HUES6 (cell line): ENCODE results near the gene SEC14L5.
"Not testable (repeated sequence)": the region's sequence is repeated elsewhere in the genome, so short reads cannot be mapped to it uniquely, and the experiment has no call there.

Source experiments
- H3K27ac ChIP-seq: 2 replicates; pipeline ENCODE4 v1.7.0; 2013; ENCODE audit warnings: low read depth, mild to moderate bottlenecking, low read length, inconsistent platforms
- H3K27me3 ChIP-seq: 2 replicates; pipeline ENCODE4 v1.6.1; 2013; ENCODE audit warnings: low read length; ENCODE audit not compliant: control insufficient read depth, insufficient read depth
- H3K36me3 ChIP-seq: 2 replicates; pipeline ENCODE4 v1.6.1; 2013; ENCODE audit warnings: low read length; ENCODE audit not compliant: control insufficient read depth, insufficient read depth
- H3K4me1 ChIP-seq: 2 replicates; pipeline ENCODE4 v1.6.1; 2013; ENCODE audit warnings: low read length; ENCODE audit not compliant: control insufficient read depth, insufficient read depth
- H3K4me3 ChIP-seq: 2 replicates; pipeline ENCODE4 v1.5.1; 2013; ENCODE audit warnings: low read depth, low read length
- H3K9ac ChIP-seq: one replicate; pipeline ENCODE4 v1.6.1; 2013; ENCODE audit warnings: mild to moderate bottlenecking, low read length
- H3K9me3 ChIP-seq: 2 replicates; pipeline ENCODE4 v1.6.1; 2013; ENCODE audit warnings: low read depth, low read length; ENCODE audit not compliant: control insufficient read depth, insufficient read depth

SEC14L5 gene

DNA sequence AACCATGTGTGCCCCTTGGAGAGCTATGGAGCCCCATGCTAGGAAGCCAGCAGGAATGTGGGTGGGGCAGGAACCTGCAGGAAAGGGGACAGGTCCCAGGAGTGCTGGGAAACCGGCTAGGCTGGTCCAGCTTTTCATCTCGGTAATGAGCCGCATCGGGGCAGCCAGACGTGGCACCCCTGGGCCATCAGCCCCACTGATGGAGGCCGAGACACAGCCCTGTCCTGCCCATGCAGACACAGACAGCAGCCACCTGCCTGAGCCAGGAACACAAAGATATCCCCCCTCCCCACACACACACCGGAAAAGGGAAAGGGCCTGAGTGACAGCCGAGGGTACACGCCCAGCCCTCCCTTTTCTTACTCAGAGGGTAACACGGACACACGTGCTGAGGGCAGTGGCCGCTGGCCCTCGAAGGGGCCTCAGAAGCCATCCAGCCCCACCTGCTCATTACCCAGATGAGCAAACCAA is 39.3 kb upstream of the SEC14L5 start:
- Histone ChIP-seq H3K9ac (no peak overlapping the region), H3K4me1 (peaks cover 16% of the 10 kb centered on the region), H3K4me3 (no peak overlapping the region), H3K27me3 (no peaks in the 10 kb centered on the region), H3K36me3 (no peaks in the 10 kb centered on the region), H3K27ac (no peak overlapping the region), H3K9me3 (no peaks in the 10 kb centered on the region)

- Histone ChIP-seq H3K4me1 (peaks cover 28% of the 10 kb centered on the region), H3K27ac (no peak overlapping the region), H3K27me3 (no peaks in the 10 kb centered on the region), H3K36me3 (no peaks in the 10 kb centered on the region), H3K4me3 (no peak overlapping the region), H3K9ac (no peak overlapping the region), H3K9me3 (no peaks in the 10 kb centered on the region)
These were observed 37.3 kb upstream of the SEC14L5 start for GRCh38 chr16:4920826-4921225.

GRCh38 chr16:4922721-4923342 is 35.3 kb upstream of the SEC14L5 start:
- Histone ChIP-seq H3K27ac (no peak overlapping the region), H3K27me3 (no peaks in the 10 kb centered on the region), H3K9me3 (peaks cover 11% of the 10 kb centered on the region), H3K36me3 (peaks cover 7% of the 10 kb centered on the region), H3K4me3 (no peak overlapping the region), H3K9ac (peak overlapping the region; percentile 56), H3K4me1 (peaks cover 28% of the 10 kb centered on the region)

DNA sequence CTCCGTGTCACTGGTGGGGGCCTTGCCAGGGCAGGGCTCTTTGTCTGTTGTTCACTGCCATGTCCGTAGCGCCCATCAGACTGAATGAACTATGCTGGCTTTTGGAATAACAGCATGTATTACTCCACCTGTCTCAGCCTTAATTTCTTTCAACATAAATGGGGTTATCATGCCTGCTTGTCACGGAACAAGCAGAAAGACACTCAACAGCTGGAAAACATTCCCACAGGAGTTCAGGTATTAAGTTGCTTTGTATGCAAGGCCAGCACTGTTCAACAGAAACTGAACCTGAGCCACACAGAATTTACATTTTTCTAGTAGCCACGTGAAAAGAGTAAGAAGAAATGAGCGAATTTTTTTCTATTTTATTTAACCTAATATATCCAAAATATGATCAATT is 34.3 kb upstream of the SEC14L5 start:
- peaks cover 21% of the 10 kb centered on the region for H3K4me1 ChIP-seq
- no peak overlapping the region for H3K9ac ChIP-seq
- H3K9me3 ChIP-seq = peaks cover 14% of the 10 kb centered on the region

GRCh38 chr16:4924593-4925292 is 33.4 kb upstream of the SEC14L5 start:
- no peaks in the 10 kb centered on the region for H3K27me3 ChIP-seq
- H3K9ac ChIP-seq = peak overlapping the region; percentile 10
- peaks cover 9% of the 10 kb centered on the region for H3K36me3 ChIP-seq
- H3K4me1 ChIP-seq = peaks cover 18% of the 10 kb centered on the region; the same call in 1 of the 2 replicates
- H3K9me3 ChIP-seq = peaks cover 14% of the 10 kb centered on the region
- H3K27ac ChIP-seq = peak overlapping the region; percentile 15; the same call in 1 of the 2 replicates
- H3K4me3 ChIP-seq = no peak overlapping the region

More for the DNA sequence above, 34.3 kb upstream of the SEC14L5 start:
- no peak overlapping the region for H3K27ac ChIP-seq
- H3K36me3 ChIP-seq = peaks cover 9% of the 10 kb centered on the region
- no peak overlapping the region for H3K4me3 ChIP-seq
- H3K27me3 ChIP-seq = no peaks in the 10 kb centered on the region

DNA sequence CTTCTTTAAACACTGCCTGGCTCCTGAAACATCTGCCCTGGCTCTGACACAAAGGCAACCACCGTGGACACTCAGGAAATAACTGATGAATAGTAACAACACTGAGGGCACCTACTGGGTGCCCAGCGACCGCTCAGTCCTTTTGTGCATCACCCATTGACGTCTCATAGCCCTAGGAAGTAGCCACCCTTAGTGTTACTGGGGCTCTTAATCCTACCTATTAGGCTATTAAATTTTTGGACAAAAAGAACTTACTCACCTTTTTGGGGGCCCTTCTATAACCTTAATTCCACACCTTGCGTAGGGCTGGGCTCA is 32.9 kb upstream of the SEC14L5 start:
- Histone ChIP-seq H3K4me3 (no peak overlapping the region), H3K9me3 (peaks cover 14% of the 10 kb centered on the region), H3K36me3 (peaks cover 9% of the 10 kb centered on the region), H3K9ac (no peak overlapping the region), H3K4me1 (peaks cover 18% of the 10 kb centered on the region; the same call in 1 of the 2 replicates), H3K27ac (no peak overlapping the region), H3K27me3 (no peaks in the 10 kb centered on the region)

GRCh38 chr16:4925791-4926190 is 32.3 kb upstream of the SEC14L5 start:
- Histone ChIP-seq H3K4me3 (no peak overlapping the region), H3K36me3 (peaks cover 9% of the 10 kb centered on the region), H3K27ac (no peak overlapping the region), H3K27me3 (no peaks in the 10 kb centered on the region), H3K9ac (no peak overlapping the region), H3K9me3 (peaks cover 14% of the 10 kb centered on the region), H3K4me1 (peaks cover 18% of the 10 kb centered on the region; the same call in 1 of the 2 replicates)

- no peak overlapping the region for H3K27ac ChIP-seq
- H3K9ac ChIP-seq = no peak overlapping the region
- peaks cover 14% of the 10 kb centered on the region for H3K9me3 ChIP-seq
- H3K4me3 ChIP-seq = no peak overlapping the region
- H3K36me3 ChIP-seq = peaks cover 9% of the 10 kb centered on the region
- peaks cover 18% of the 10 kb centered on the region; the same call in 1 of the 2 replicates for H3K4me1 ChIP-seq
- H3K27me3 ChIP-seq = no peaks in the 10 kb centered on the region
These were observed 31.2 kb upstream of the SEC14L5 start for GRCh38 chr16:4926928-4927327.

DNA sequence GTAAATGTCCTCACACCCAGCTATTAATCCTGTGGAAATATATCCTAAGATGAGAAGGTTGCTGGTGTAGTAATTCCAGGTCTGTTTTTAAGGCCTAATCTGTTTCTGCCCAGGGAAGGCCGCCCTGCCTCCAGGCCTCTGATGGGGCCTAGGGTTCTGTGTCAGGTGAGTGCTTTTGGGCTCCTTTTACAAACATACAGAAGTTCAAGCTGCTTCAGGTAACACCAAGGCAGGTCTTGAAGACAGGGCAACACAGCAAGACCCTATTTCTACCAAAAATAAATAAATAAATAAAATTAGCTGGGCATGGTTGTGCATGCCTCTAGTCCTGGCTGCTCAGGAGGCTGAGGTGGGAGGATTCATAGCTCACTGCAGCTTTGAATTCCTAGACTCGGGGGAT is 30.5 kb upstream of the SEC14L5 start:
- no peaks in the 10 kb centered on the region for H3K27me3 ChIP-seq
- H3K27ac ChIP-seq = no peak overlapping the region
- peaks cover 9% of the 10 kb centered on the region for H3K36me3 ChIP-seq
- H3K9me3 ChIP-seq = peaks cover 14% of the 10 kb centered on the region
- peaks cover 16% of the 10 kb centered on the region; the same call in 1 of the 2 replicates for H3K4me1 ChIP-seq
- H3K9ac ChIP-seq = no peak overlapping the region
- no peak overlapping the region for H3K4me3 ChIP-seq

DNA sequence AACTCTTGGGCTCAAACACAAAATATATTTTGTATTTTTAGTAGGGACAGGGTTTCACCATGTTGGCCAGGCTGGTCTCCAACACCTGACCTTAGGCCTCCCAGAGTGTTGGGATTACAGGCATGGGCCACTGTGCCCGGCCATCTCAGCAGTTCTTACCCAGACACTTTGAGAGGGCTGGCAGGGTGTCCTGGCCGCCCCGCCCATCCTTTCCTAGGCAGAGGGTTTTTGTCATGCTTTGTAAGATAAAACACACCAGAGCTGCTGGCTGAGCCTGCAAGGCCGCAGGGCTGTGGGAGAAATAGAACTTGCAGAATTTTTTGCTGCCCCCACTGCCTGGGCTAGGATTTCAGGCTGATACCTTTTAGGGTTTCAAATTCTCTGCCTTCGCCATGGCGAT is 29.9 kb upstream of the SEC14L5 start:
- Histone ChIP-seq H3K27me3 (no peaks in the 10 kb centered on the region), H3K27ac (no peak overlapping the region), H3K4me1 (peaks cover 12% of the 10 kb centered on the region; the same call in 1 of the 2 replicates), H3K36me3 (peaks cover 9% of the 10 kb centered on the region), H3K4me3 (no peak overlapping the region), H3K9me3 (peaks cover 14% of the 10 kb centered on the region), H3K9ac (no peak overlapping the region)

DNA sequence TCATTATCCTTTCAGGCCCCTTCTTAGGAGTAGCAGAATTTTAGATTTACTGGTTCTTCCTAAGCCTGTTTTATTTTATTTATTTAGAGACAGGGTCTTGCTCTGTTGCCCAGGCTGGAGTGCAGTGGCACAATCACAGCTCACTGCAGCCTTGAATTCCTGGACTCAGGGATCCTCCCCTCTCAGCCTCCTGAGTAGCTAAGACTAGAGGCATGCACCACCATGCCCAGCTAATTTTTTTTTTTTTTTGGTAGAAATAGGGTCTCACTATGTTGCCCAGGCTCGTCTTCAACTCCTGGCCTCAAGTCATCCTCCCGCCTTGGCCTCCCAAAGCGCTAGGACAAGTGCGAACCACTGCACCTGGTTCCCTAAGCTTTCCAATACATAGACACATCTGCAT is 28.5 kb upstream of the SEC14L5 start:
- H3K4me3 ChIP-seq, H3K27me3 ChIP-seq, H3K9ac ChIP-seq, H3K36me3 ChIP-seq, H3K4me1 ChIP-seq, H3K27ac ChIP-seq: not testable (repeated sequence)
- peaks cover 14% of the 10 kb centered on the region for H3K9me3 ChIP-seq
